Parathyroid adenoma (tissue), 2 donors: ENCODE measurements around the gene FEM1B.

Experiments used
- H2AFZ ChIP-seq: fragments of 300-600 bp; sonication (generic); one replicate; pipeline ENCODE4 v1.7.0; 2017; ENCODE audit warnings: antibody characterized with exemption, mild to moderate bottlenecking
- H3K27ac ChIP-seq: fragments of 300-600 bp; sonication (generic); one replicate; pipeline ENCODE4 v1.7.0; 2017
- H3K27me3 ChIP-seq: fragments of 300-600 bp; sonication (generic); one replicate; pipeline ENCODE4 v1.7.0; 2017; ENCODE audit warnings: low read length; ENCODE audit not compliant: control insufficient read depth, insufficient read depth
- H3K36me3 ChIP-seq: fragments of 300-600 bp; sonication (generic); one replicate; pipeline ENCODE4 v1.7.0; 2017; ENCODE audit warnings: low read length; ENCODE audit not compliant: control insufficient read depth, insufficient read depth
- H3K4me1 ChIP-seq: fragments of 300-600 bp; sonication (generic); one replicate; pipeline ENCODE4 v1.7.0; 2017; ENCODE audit warnings: control low read depth
- H3K4me2 ChIP-seq: fragments of 300-600 bp; sonication (generic); one replicate; pipeline ENCODE4 v1.7.0; 2017; ENCODE audit warnings: low read length
- H3K4me3 ChIP-seq: fragments of 300-600 bp; sonication (generic); one replicate; pipeline ENCODE4 v1.7.0; 2017; ENCODE audit warnings: low read depth, low read length
- H3K79me2 ChIP-seq: fragments of 300-600 bp; sonication (generic); one replicate; pipeline ENCODE4 v1.7.0; 2017; ENCODE audit warnings: control low read depth
- H3K9ac ChIP-seq: fragments of 300-600 bp; sonication (generic); one replicate; pipeline ENCODE4 v1.7.0; 2017; ENCODE audit warnings: mild to moderate bottlenecking
- H3K9me3 ChIP-seq: fragments of 300-600 bp; sonication (generic); one replicate; pipeline ENCODE4 v1.7.0; 2017; ENCODE audit warnings: low read length; ENCODE audit not compliant: control insufficient read depth
- CTCF ChIP-seq: fragments of 300-600 bp; sonication (generic); IDR thresholded peaks from one replicate; pipeline ENCODE4 v1.7.0; 2017; ENCODE audit warnings: antibody characterized with exemption, mild to moderate bottlenecking
- donor health status: primary hyperparathyroidism.

Gene FEM1B

DNA sequence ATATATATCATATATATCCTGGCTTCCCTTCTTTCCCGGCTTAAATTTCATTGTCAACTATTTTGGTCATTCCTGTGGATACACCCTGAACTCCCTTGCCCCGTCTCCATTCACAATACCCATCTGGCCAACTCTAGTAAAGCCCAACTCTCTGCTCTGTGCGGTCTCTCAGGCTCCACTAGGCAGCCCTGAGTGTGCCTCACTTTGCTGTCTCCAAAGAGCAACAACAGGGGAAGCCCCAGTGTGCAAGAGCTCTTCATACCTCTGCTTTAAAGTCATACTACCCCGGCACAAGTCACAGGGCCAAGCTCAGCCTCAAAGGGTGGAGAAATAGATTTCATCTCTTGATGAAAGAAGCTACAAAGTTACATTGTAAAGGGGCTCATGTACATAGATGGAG lies 18.9 kb upstream of the FEM1B start:
- no peaks in the 10 kb centered on the region for H3K4me1 ChIP-seq
- no peak overlapping the region for H3K27ac ChIP-seq
- H3K9ac ChIP-seq, result no peak overlapping the region
- H2AFZ ChIP-seq, result peak overlapping the region; percentile 66
- H3K36me3 ChIP-seq, result no peaks in the 10 kb centered on the region
- no peak for TF ChIP-seq CTCF
- H3K27me3 ChIP-seq, result no peaks in the 10 kb centered on the region
- no peaks in the 10 kb centered on the region for H3K79me2 ChIP-seq
- H3K4me2 ChIP-seq, result no peak overlapping the region
- no peak overlapping the region for H3K4me3 ChIP-seq
- no peaks in the 10 kb centered on the region for H3K9me3 ChIP-seq

DNA sequence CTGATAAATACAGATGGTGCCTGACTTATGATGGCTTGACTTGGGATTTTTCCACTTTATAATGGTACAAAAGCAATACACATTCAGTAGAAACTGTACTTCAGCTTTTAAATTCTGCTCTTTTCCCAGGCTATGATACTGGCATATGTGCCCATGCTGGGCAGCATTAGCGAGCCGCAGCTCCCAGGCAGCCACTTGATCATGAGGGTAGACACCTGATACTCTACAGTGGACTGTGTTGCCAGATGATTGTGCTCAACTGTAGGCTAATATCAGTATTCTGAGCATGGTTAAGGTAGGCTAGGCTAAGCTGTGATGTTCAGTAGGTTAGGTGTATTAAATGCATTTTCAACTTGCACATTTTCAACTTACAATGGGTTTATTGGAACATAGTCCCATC lies 17.7 kb upstream of the FEM1B start:
- Histone ChIP-seq H3K9ac (no peak overlapping the region), H3K4me1 (no peaks in the 10 kb centered on the region), H3K4me3 (no peak overlapping the region), H3K36me3 (no peaks in the 10 kb centered on the region), H3K79me2 (no peaks in the 10 kb centered on the region), H3K27ac (no peak overlapping the region), H2AFZ (no peak overlapping the region), H3K9me3 (no peaks in the 10 kb centered on the region), H3K27me3 (no peaks in the 10 kb centered on the region), H3K4me2 (no peak overlapping the region)
- TF ChIP-seq CTCF, result no peak

- no peaks in the 10 kb centered on the region for H3K36me3 ChIP-seq
- H3K27me3 ChIP-seq, result no peaks in the 10 kb centered on the region
- no peak overlapping the region for H3K4me2 ChIP-seq
- no peak overlapping the region for H3K27ac ChIP-seq
- TF ChIP-seq CTCF, result no peak
- no peaks in the 10 kb centered on the region for H3K4me1 ChIP-seq
- H3K9me3 ChIP-seq, result no peaks in the 10 kb centered on the region
- no peaks in the 10 kb centered on the region for H3K79me2 ChIP-seq
- H3K9ac ChIP-seq, result no peak overlapping the region
- no peak overlapping the region for H3K4me3 ChIP-seq
- H2AFZ ChIP-seq, result no peak overlapping the region
Measured at GRCh38 chr15:68261241-68261640, 16.3 kb upstream of the FEM1B start.

- no peak overlapping the region for H3K9ac ChIP-seq
- H3K27me3 ChIP-seq, result no peaks in the 10 kb centered on the region
- no peaks in the 10 kb centered on the region for H3K4me1 ChIP-seq
- H3K4me3 ChIP-seq, result no peak overlapping the region
- H3K79me2 ChIP-seq, result no peaks in the 10 kb centered on the region
- no peak overlapping the region for H3K4me2 ChIP-seq
- H2AFZ ChIP-seq, result no peak overlapping the region
- no peaks in the 10 kb centered on the region for H3K36me3 ChIP-seq
- TF ChIP-seq CTCF, result no peak
- H3K9me3 ChIP-seq, result no peaks in the 10 kb centered on the region
- no peak overlapping the region for H3K27ac ChIP-seq
Measured at GRCh38 chr15:68261980-68262379, 15.6 kb upstream of the FEM1B start.

DNA sequence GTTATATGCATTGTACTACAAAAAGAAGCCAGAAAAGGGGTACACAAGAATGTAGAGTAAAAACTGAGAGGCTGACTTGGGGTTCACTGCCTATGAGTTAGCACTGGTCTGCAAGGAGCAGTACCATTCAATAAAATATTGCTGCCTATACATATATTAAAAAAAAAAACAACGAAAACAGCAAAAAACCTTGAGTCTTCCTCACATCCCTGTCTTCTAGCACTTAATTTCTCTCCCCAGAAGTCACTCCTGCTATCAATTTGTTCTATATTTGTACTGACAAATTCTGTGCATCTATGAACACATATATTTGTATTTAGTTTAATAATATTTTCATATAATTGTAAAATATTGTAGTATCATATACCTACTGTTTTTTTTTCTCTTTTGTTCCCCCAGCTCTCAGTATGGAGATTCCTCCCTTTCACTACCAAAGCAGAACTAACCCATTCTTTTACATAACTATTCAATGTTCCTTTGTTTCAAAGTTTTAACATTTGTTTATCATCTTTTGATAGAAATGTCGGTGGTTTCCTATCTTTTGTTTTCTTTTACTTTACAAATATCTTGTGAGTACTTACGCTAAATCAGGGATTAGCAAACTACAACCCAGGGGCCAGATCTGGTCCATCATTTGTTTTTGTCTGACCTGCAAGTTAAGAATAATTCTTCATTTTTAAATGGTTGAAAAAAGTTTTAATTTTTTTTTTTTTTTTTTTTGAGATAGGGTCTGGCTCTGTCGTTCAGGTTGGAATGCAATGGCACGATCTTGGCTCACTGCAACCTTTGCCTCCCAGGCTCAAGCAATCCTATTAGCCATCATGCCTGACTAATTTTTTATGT lies 14.8 kb upstream of the FEM1B start:
- H3K27ac ChIP-seq, result no peak overlapping the region
- no peak for TF ChIP-seq CTCF
- no peak overlapping the region for H3K9ac ChIP-seq
- H3K4me2 ChIP-seq, result no peak overlapping the region
- no peak overlapping the region for H3K4me3 ChIP-seq
- no peaks in the 10 kb centered on the region for H3K9me3 ChIP-seq
- no peaks in the 10 kb centered on the region for H3K79me2 ChIP-seq
- H3K27me3 ChIP-seq, result no peaks in the 10 kb centered on the region
- H3K4me1 ChIP-seq, result no peaks in the 10 kb centered on the region
- no peaks in the 10 kb centered on the region for H3K36me3 ChIP-seq
- no peak overlapping the region for H2AFZ ChIP-seq
